Stimulated activated CD8-positive, alpha-beta memory T cell treated with anti-CD3 and anti-CD28 coated beads, Interleukin-12 subunit alpha, Interleukin-12 subunit beta, amount 100 ng/mL, for 24 hours (primary cell): ENCODE measurements around the gene TLL2.

Source experiments
- DNase-seq: peaks from one replicate; pipeline ENCODE4 v3.0.0-alpha.2; 2020; ENCODE audit errors: extremely low read depth

TLL2 gene

GRCh38 chr10:96358851-96359540, 154.7 kb downstream of the TLL2 start, which contains the start of gene OPALIN:
Gene OPALIN (minus strand): TSS chr10:96359002. CDS start chr10:96358896, 106 bp downstream.
- no peak for DNase-seq

GRCh38 chr10:96357038-96357620, 156.6 kb downstream of the TLL2 start:
- no peak for DNase-seq

GRCh38 chr10:96352582-96352981, 161.1 kb downstream of the TLL2 start:
- no peak for DNase-seq

- DNase-seq: no peak
These were observed 161.7 kb downstream of the TLL2 start for GRCh38 chr10:96352027-96352426.

- DNase-seq: no peak
These were observed 167.4 kb downstream of the TLL2 start for GRCh38 chr10:96346295-96346694.

GRCh38 chr10:96345222-96345621, 168.5 kb downstream of the TLL2 start:
- DNase-seq: no peak

- DNase-seq: no peak
These were observed 169.5 kb downstream of the TLL2 start for GRCh38 chr10:96344178-96344577.

GRCh38 chr10:96342402-96342801, 171.3 kb downstream of the TLL2 start:
- DNase-seq: no peak

- DNase-seq: no peak
These were observed 172.2 kb downstream of the TLL2 start for GRCh38 chr10:96341219-96342182.

- no peak for DNase-seq
These were observed 173.5 kb downstream of the TLL2 start for GRCh38 chr10:96339956-96340904.

- no peak for DNase-seq
These were observed 174.3 kb downstream of the TLL2 start for GRCh38 chr10:96339383-96339782.

- DNase-seq: no peak
These were observed 175.3 kb downstream of the TLL2 start for GRCh38 chr10:96338279-96338925.

- no peak for DNase-seq
These were observed 176.6 kb downstream of the TLL2 start for GRCh38 chr10:96337106-96337505.

- no peak for DNase-seq
These were observed 178.9 kb downstream of the TLL2 start for GRCh38 chr10:96334616-96335526.

- no peak for DNase-seq
These were observed 180.6 kb downstream of the TLL2 start for GRCh38 chr10:96333101-96333500.

GRCh38 chr10:96327462-96327861, 186.3 kb downstream of the TLL2 start:
- no peak for DNase-seq

GRCh38 chr10:96325719-96326373, 187.9 kb downstream of the TLL2 start:
- no peak for DNase-seq

- no peak for DNase-seq
These were observed 189.3 kb downstream of the TLL2 start for GRCh38 chr10:96324447-96324846.

- no peak for DNase-seq
These were observed 191.5 kb downstream of the TLL2 start for GRCh38 chr10:96322275-96322674.
